Dedifferentiated amniotic fluid mesenchymal stem cell (primary cell): Measurements from ENCODE around the gene TRAP1.
"Not testable (repeated sequence)": the region's sequence is repeated elsewhere in the genome, so short reads cannot be mapped to it uniquely, and the experiment has no call there.

Experiments used
- DNase-seq: peaks from one replicate; pipeline ENCODE4 v3.0.0-alpha.2; 2016; ENCODE audit errors: extremely low spot score

The TRAP1 gene

GRCh38 chr16:3673676-3674377, 43.5 kb downstream of the TRAP1 start:
- no peak for DNase-seq

DNA sequence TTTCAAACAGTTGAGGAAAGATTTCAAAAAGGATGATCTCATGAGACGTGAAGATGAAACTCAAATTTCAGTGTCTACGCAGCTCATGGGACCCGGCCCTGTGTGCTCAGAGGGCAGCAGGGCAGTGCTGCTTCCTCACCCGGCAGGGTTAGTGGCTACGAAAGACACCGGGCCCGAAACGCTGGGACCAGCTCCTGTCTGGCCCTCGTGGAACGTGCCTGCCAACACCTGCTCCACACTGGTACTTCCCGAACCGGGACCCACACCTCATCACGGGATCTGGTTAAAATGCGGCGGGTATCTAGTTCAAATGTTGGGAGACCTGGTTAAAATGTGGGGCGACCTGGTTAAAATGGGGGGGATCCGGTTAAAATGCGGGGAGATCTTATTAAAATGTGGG, 44.1 kb downstream of the TRAP1 start:
- DNase-seq, result no peak

- DNase-seq, result no peak
Measured at GRCh38 chr16:3672571-3673041, 44.7 kb downstream of the TRAP1 start.

- DNase-seq, result no peak
Measured at GRCh38 chr16:3671424-3671823, 45.9 kb downstream of the TRAP1 start.

- DNase-seq, result no peak
Measured at GRCh38 chr16:3670711-3671110, 46.6 kb downstream of the TRAP1 start.

DNA sequence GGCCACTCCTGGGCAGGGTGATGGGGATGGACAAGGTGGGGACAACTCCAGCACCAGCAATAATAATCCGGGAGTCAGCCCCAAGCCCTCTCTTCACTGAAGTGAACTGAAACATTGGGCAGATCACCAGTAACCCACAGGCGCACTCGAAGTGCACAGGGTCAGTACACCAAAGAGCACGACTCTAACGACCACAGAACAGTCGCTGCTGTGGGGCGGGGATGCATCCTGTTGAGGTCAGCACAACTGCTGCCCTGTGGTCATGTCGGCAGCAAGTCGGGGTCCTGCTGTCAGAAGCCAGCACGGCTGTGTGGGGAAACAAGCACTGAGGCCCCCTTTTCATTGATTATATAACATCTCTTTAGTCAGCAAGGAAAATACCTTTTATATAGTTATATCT, 48.2 kb downstream of the TRAP1 start:
- no peak for DNase-seq

GRCh38 chr16:3668626-3669025, 48.7 kb downstream of the TRAP1 start:
- no peak for DNase-seq

GRCh38 chr16:3665508-3665907, 51.8 kb downstream of the TRAP1 start:
- no peak for DNase-seq

DNA sequence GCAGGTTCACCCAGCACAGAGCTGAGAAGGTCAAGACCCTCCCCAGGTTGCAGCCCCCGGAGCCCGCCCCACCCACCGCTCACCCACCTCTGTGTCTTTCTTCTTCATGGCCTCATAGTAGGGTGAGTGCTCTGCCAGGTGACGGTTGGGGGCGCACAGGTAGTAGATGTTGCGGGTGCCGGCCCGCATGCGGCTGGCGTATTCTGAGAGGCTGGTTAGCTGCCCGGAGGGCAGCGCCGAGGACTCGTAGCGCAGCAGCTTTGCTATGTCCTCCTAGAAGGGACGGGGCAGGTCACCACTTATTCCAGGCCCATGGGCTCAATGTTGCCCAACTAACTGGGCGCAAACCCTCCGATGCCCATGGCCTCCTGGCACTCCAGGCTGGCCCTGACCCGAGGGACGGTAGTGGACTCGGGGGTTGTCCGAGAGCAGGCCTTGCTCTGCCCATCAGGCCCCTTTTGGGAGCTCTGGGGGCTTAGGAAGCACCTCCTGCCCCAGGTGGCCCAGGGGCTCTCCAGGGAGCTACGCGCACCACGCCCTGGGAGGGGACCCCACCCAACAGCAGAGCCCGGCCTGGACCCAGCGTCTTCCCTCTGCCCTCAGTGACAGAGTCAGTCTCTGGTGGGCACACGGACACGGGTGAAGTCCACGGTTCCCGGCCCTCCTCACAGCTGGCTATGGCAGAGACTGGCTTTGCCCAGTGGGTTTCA, 53.0 kb downstream of the TRAP1 start:
- no peak for DNase-seq

DNA sequence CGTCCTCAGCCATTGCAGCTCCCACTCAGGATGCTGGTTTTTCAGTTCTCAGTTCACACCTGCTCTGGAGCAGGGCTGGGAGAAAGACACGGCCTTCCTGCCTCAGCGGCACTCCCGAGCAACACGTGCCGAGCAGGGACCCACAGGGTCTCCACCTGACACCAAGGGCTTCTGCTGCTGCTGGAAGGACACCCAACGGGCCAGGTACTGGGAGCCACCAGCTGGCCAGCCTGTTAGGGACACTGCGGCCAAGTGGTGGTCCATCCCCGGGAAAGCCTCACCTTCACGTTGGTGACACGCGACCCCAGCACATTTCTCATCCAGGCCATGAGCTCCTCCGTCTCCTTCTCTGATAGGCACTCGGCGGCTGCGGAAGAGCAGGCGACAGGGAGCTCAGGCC, 54.7 kb downstream of the TRAP1 start:
- no peak for DNase-seq

GRCh38 chr16:3661922-3662321, 55.4 kb downstream of the TRAP1 start:
- no peak for DNase-seq

GRCh38 chr16:3661311-3661710, 56.0 kb downstream of the TRAP1 start:
- no peak for DNase-seq

DNA sequence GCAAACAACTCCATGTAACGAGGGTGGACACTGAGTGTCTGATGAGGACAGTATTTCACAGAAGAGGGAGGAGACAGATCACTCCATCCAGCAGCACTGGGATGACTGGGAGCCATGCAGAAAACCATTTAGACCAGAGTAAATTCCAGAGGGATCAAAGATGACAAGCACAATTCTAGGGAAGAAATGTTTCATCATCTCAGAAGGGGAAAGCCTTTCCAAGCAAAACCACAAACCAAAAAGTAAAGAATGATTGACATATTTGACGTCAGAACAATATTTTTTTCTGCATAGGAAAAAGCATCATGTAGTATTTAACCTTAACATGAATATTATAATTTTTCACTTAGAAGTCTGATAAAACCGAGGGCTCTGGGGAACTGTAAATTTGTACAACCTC, 58.1 kb downstream of the TRAP1 start:
- peak; percentile 55 for DNase-seq

DNA sequence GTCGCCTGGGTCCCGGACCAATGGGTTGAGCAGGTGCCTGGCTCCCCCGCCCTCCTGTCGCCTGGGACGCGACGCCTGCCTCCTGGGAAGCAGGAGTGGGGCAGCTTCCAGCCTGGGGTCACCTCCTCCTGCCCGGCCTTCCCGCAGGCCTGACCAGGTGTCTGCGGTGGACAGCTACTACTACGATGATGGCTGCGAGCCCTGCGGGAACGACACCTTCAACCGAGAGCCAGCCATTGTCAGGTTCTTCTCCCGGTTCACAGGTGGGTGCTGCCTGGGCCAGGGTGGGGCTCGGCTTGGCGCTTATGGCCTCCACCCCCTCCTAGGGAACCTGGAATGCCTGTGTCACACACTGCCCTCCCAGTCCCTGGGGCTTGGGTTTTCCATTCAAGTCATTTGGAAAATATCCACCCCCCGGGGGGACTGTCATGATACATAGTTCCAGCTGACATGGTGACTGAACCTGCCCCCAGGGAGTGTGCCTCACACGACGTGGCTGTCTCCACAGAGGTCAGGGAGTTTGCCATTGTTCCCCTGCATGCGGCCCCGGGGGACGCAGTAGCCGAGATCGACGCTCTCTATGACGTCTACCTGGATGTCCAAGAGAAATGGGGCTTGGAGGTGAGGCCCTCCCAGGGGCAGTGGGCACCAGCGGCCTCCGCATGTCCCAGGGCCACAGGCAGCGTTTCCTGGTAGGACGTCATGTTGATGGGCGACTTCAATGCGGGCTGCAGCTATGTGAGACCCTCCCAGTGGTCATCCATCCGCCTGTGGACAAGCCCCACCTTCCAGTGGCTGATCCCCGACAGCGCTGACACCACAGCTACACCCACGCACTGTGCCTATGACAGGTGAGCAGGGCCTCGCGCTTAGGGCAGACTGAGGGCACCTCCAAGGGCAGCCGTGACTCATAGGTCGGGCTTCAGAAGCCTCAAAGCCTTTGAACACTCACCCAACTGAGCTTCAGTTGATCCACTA, 60.5 kb downstream of the TRAP1 start:
- DNase-seq, result no peak

DNA sequence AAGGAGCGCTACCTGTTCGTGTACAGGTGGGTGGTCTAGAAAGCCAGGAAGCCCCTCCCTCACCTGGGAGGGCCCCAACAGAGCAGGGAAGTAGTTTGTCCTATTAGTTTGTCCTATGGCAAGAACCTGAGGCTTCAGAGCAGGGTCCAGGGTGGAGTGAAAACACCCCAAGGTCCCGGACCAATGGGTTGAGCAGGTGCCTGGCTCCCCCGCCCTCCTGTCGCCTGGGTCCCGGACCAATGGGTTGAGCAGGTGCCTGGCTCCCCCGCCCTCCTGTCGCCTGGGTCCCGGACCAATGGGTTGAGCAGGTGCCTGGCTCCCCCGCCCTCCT, 61.2 kb downstream of the TRAP1 start:
- DNase-seq, result not testable (repeated sequence)

GRCh38 chr16:3655396-3656159, 61.7 kb downstream of the TRAP1 start:
- no peak for DNase-seq

DNA sequence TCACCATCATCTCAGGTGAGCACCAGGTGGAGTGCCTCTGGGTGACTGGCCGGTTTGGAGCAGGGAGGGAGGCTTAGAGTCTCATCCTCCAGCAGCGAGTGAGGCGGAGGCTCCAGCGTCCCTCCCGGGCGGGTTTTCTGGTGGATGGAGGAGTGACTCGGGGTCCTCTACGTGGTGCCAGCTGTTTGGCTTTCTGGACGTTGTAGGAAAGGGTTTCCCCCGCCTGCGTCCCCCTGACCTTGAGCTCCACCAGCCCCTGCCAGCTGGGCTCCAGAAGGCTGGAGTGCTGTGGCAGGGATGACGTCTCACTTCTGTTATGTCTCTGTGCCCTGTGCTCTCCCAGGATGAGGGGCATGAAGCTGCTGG, 62.3 kb downstream of the TRAP1 start:
- DNase-seq, result no peak

GRCh38 chr16:3654249-3654991, 62.9 kb downstream of the TRAP1 start, which contains the start of gene DNASE1:
TSS of gene DNASE1 (plus strand) at chr16:3654691. CDS start at chr16:3655374, 683 bp downstream.
- DNase-seq, result no peak

DNA sequence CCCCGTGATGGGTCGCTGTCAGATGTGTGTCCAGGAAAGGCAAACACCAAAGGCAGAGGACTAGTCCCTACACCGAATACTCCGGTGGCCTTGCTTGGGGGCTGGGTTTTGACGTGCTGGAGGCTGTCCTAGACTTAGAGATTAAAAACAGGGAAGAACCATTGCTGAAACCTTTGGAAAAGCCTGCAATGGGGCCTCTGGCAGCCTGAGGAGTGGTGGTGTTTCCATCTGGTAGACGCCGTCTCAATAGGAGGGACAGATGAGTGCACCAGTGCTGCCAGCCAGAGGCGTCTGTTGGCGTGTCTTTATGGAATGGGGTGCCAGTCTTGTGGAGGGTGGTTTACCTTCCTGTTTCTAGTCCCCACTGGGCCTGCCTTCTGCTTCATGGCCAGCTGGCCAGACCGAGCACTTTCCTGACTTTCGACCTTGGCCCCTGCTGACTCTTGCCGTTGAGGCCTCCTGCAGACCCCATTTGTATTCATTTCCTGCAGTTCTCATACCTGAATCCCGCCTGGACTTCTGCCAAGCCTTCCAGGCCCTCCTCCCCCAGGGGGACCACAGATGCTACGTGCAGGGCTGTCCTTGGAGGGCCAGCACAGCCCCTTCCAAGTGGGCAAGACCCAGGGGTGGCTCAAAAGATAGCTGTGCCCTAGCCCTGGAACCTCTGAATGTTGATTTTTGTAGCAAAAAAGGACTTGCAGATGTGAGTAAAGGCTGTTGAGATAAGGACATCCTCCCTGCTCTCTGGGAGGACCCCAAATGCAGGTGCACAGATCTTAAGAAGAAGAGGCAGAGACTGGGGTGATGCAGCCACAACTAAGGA, 64.7 kb downstream of the TRAP1 start:
- DNase-seq, result no peak
